SH-SY5Y (cell line): ENCODE results near the gene BRI3BP.

Experiments used
- GATA2 ChIP-seq: IDR thresholded peaks from 2 replicates; pipeline ENCODE4 v1.6.1; 2011; ENCODE audit warnings: mild to moderate bottlenecking, low read depth, low read length
- GATA3 ChIP-seq: IDR thresholded peaks from 2 replicates; pipeline ENCODE4 v1.6.1; 2011; ENCODE audit warnings: low read depth, mild to moderate bottlenecking, low read length, moderate library complexity

Gene BRI3BP

GRCh38 chr12:125025606-125026235 is 32.3 kb downstream of the BRI3BP start:
- TF ChIP-seq GATA2, result no peak
- TF ChIP-seq GATA3, result no peak

GRCh38 chr12:125028106-125028505 is 34.7 kb downstream of the BRI3BP start:
- TF ChIP-seq GATA2 (no peak), GATA3 (no peak)

- TF ChIP-seq GATA2 (no peak), GATA3 (no peak)
These were observed 36.4 kb downstream of the BRI3BP start for GRCh38 chr12:125029761-125030358.

GRCh38 chr12:125032466-125033152 is 39.2 kb downstream of the BRI3BP start:
- no peak for TF ChIP-seq GATA2
- TF ChIP-seq GATA3, result no peak

GRCh38 chr12:125033288-125033687 is 39.8 kb downstream of the BRI3BP start:
- no peak for TF ChIP-seq GATA2
- TF ChIP-seq GATA3, result no peak

- TF ChIP-seq GATA2, result no peak
- no peak for TF ChIP-seq GATA3
These were observed 45.7 kb downstream of the BRI3BP start for GRCh38 chr12:125038976-125039625.

GRCh38 chr12:125049093-125049458 is 55.6 kb downstream of the BRI3BP start:
- no peak for TF ChIP-seq GATA2
- no peak for TF ChIP-seq GATA3

GRCh38 chr12:125050446-125050845 is 57.0 kb downstream of the BRI3BP start:
- TF ChIP-seq GATA2 (no peak), GATA3 (no peak)

- TF ChIP-seq GATA3, result no peak
- TF ChIP-seq GATA2, result no peak
These were observed 57.4 kb downstream of the BRI3BP start for GRCh38 chr12:125050868-125051267.

GRCh38 chr12:125053821-125054220 is 60.4 kb downstream of the BRI3BP start:
- no peak for TF ChIP-seq GATA2

GRCh38 chr12:125055591-125055990 is 62.1 kb downstream of the BRI3BP start:
- TF ChIP-seq GATA2 (no peak), GATA3 (no peak)

- TF ChIP-seq GATA2 (no peak), GATA3 (no peak)
These were observed 62.9 kb downstream of the BRI3BP start for GRCh38 chr12:125056306-125056705.

- TF ChIP-seq GATA2 (no peak), GATA3 (no peak)
These were observed 64.3 kb downstream of the BRI3BP start for GRCh38 chr12:125057708-125058107.

GRCh38 chr12:125061229-125061628 is 67.8 kb downstream of the BRI3BP start:
- no peak for TF ChIP-seq GATA3
- no peak for TF ChIP-seq GATA2

- TF ChIP-seq GATA3, result no peak
These were observed 71.0 kb downstream of the BRI3BP start for GRCh38 chr12:125064492-125064891.
